ENCODE results near the gene ANKRD27. TPM values are rescaled to one million over a fixed set of nuclear protein-coding genes. Genes with fewer than 3 reads are reported as not detected.
A peak's percentile ranks its signal among the peaks of the same experiment; 100 is the strongest.

ANKRD27 gene
- total and polyA plus RNA-seq, 8 donors: 19.7 to 35.7 (median 22.1) TPM

- ATAC-seq: no peak
- no peak overlapping the region for H3K27ac ChIP-seq
- intact Hi-C loops (cut with DNase I): no loop called here
- no peak overlapping the region for H3K4me3 ChIP-seq
- no peaks in the 10 kb centered on the region for H3K4me1 ChIP-seq
- no peaks in the 10 kb centered on the region for H3K27me3 ChIP-seq
- TF ChIP-seq, protein P1, sequence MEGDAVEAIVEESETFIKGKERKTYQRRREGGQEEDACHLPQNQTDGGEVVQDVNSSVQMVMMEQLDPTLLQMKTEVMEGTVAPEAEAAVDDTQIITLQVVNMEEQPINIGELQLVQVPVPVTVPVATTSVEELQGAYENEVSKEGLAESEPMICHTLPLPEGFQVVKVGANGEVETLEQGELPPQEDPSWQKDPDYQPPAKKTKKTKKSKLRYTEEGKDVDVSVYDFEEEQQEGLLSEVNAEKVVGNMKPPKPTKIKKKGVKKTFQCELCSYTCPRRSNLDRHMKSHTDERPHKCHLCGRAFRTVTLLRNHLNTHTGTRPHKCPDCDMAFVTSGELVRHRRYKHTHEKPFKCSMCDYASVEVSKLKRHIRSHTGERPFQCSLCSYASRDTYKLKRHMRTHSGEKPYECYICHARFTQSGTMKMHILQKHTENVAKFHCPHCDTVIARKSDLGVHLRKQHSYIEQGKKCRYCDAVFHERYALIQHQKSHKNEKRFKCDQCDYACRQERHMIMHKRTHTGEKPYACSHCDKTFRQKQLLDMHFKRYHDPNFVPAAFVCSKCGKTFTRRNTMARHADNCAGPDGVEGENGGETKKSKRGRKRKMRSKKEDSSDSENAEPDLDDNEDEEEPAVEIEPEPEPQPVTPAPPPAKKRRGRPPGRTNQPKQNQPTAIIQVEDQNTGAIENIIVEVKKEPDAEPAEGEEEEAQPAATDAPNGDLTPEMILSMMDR (IDR thresholded peaks at IDR 0.05): no peak
- H3K36me3 ChIP-seq: peaks cover 0 to 99% of the 10 kb centered on the region in 2 donors
- H3K9me3 ChIP-seq: no peaks in the 10 kb centered on the region
- DNase-seq: no peak
Measured at GRCh38 chr19:32615569-32615968, 59.4 kb downstream of the ANKRD27 start.

GRCh38 chr19:32614916-32615315, 60.1 kb downstream of the ANKRD27 start:
- Histone ChIP-seq H3K27me3 (no peaks in the 10 kb centered on the region), H3K27ac (no peak overlapping the region), H3K36me3 (peaks cover 0 to 94% of the 10 kb centered on the region in 2 donors), H3K4me3 (no peak overlapping the region), H3K4me1 (no peaks in the 10 kb centered on the region), H3K9me3 (no peaks in the 10 kb centered on the region)
- TF ChIP-seq, protein P1 (IDR thresholded peaks at IDR 0.05): no peak
- no peak for DNase-seq
- ATAC-seq: no peak
- intact Hi-C loops (cut with DNase I): no loop called here

- ATAC-seq: no peak
- intact Hi-C loops (cut with DNase I): no loop called here
- Histone ChIP-seq H3K27ac (no peak overlapping the region), H3K4me1 (no peaks in the 10 kb centered on the region), H3K27me3 (no peaks in the 10 kb centered on the region), H3K9me3 (no peaks in the 10 kb centered on the region), H3K36me3 (peaks cover 0 to 86% of the 10 kb centered on the region in 2 donors), H3K4me3 (no peak overlapping the region)
- no peak for DNase-seq
- TF ChIP-seq, protein P1 (IDR thresholded peaks at IDR 0.05): no peak
Measured at GRCh38 chr19:32613008-32613407, 62.0 kb downstream of the ANKRD27 start.

DNA sequence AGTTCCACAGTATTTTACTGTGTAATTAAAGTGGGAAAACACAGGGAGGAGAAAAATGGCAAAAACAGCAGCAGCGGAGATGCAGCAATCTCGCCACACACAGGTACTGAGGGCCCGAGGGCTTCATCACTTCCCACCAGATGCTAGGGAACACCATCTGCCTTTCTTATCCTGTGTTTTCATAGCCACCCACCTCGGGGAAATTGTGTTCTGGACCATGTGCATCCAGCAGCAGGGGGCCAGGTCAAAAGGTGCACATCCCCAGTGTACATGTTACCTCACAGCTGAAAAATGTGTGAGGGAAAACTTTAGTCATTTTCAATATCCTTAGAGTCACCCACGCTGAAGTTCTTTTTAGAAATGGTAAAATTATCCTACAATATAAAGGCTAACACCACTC, 63.8 kb downstream of the ANKRD27 start:
- intact Hi-C loops (cut with DNase I): no loop called here
- Histone ChIP-seq H3K4me1 (no peaks in the 10 kb centered on the region), H3K36me3 (peaks cover 0 to 86% of the 10 kb centered on the region in 2 donors), H3K4me3 (no peak overlapping the region), H3K9me3 (no peaks in the 10 kb centered on the region), H3K27ac (no peak overlapping the region), H3K27me3 (no peaks in the 10 kb centered on the region)
- TF ChIP-seq, protein P1 (IDR thresholded peaks at IDR 0.05): no peak
- no peak for DNase-seq
- no peak for ATAC-seq

GRCh38 chr19:32607479-32607878, 67.5 kb downstream of the ANKRD27 start:
- Histone ChIP-seq H3K4me3 (no peak overlapping the region), H3K27me3 (no peaks in the 10 kb centered on the region), H3K36me3 (peaks cover 0 to 86% of the 10 kb centered on the region in 2 donors), H3K27ac (no peak overlapping the region), H3K9me3 (no peaks in the 10 kb centered on the region), H3K4me1 (no peaks in the 10 kb centered on the region)
- TF ChIP-seq, protein P1 (IDR thresholded peaks at IDR 0.05): no peak
- DNase-seq (peak in 1 of 4 donors; percentile 74), ATAC-seq (no peak)
- intact Hi-C loops (cut with DNase I): no loop called here

Measured in left lung (tissue), 10 donors.